ENCODE data around the gene DBT. TPM values are rescaled to one million over a fixed set of nuclear protein-coding genes. Genes with fewer than 3 reads are reported as not detected.

Gene DBT
- total RNA-seq, 1 donor from 2014 or later: 11.4 TPM

DNA sequence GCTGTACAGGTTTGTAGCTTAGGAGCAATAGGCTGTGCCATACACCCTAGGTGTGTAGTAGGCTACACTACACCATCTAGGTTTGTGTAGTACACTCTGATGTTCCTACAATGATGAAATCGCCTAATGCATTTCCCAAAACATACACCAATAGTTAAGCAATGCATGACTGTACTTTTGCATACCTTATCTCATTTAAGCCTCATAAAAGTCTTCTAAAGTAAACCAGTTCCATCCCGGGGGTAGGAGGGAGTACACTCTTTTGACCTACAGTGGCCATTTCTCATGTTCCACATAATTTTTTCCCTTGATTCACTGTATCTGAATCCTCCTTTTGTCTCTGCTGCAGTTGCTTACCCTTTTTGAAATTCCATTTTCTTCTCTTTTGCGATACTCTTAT is 104.5 kb downstream of the DBT start:
- H3K36me3 Mint-ChIP-seq (ENCODE audit: unreplicated experiment): no peaks in the 10 kb centered on the region
- TF ChIP-seq CTCF (IDR thresholded peaks at IDR 0.05; ENCODE audit: partially characterized antibody, unreplicated experiment): no peak
- no peak overlapping the region for H3K4me3 Mint-ChIP-seq (ENCODE audit: unreplicated experiment)
- H3K4me1 Mint-ChIP-seq (ENCODE audit: low read depth, unreplicated experiment): no peaks in the 10 kb centered on the region
- H3K27ac Mint-ChIP-seq (ENCODE audit: unreplicated experiment): no peak overlapping the region
- H3K9me3 Mint-ChIP-seq (ENCODE audit: unreplicated experiment): no peaks in the 10 kb centered on the region
- H3K27me3 Mint-ChIP-seq (ENCODE audit: unreplicated experiment): no peaks in the 10 kb centered on the region
- no peak for DNase-seq

- no peaks in the 10 kb centered on the region for H3K9me3 Mint-ChIP-seq (ENCODE audit: unreplicated experiment)
- DNase-seq: no peak
- no peak overlapping the region for H3K4me3 Mint-ChIP-seq (ENCODE audit: unreplicated experiment)
- no peaks in the 10 kb centered on the region for H3K36me3 Mint-ChIP-seq (ENCODE audit: unreplicated experiment)
- H3K4me1 Mint-ChIP-seq (ENCODE audit: low read depth, unreplicated experiment): no peaks in the 10 kb centered on the region
- H3K27ac Mint-ChIP-seq (ENCODE audit: unreplicated experiment): no peak overlapping the region
- H3K27me3 Mint-ChIP-seq (ENCODE audit: unreplicated experiment): no peaks in the 10 kb centered on the region
- TF ChIP-seq CTCF (IDR thresholded peaks at IDR 0.05; ENCODE audit: partially characterized antibody, unreplicated experiment): no peak
Observed at GRCh38 chr1:100142343-100142742, 107.3 kb downstream of the DBT start.

- no peak for TF ChIP-seq CTCF (IDR thresholded peaks at IDR 0.05; ENCODE audit: partially characterized antibody, unreplicated experiment)
- Mint-ChIP-seq H3K27me3 (ENCODE audit: unreplicated experiment) (no peaks in the 10 kb centered on the region), H3K4me1 (ENCODE audit: low read depth, unreplicated experiment) (no peaks in the 10 kb centered on the region), H3K9me3 (ENCODE audit: unreplicated experiment) (no peaks in the 10 kb centered on the region), H3K27ac (ENCODE audit: unreplicated experiment) (no peak overlapping the region), H3K4me3 (ENCODE audit: unreplicated experiment) (no peak overlapping the region), H3K36me3 (ENCODE audit: unreplicated experiment) (no peaks in the 10 kb centered on the region)
- no peak for DNase-seq
Observed at GRCh38 chr1:100141192-100141591, 108.4 kb downstream of the DBT start.

DNA sequence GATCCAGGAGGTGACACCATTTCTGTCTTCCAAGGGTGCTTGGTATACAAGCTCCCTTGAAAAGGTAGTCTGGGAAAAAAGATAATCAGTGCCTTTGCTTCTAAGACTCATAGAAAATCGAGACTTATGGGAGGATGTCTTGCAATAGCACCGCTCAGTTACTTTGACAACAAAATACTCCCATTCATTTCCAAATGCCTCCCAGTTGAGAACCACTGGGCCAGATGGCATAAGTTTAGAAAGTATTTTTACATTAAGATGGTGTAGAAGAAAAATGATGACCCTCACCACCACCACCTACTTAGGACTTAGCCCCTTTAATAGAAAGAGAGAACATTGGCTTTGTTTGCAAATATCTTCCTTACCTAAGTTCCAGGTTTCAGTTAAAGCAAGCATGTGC is 112.0 kb downstream of the DBT start:
- Mint-ChIP-seq H3K4me1 (ENCODE audit: low read depth, unreplicated experiment) (no peaks in the 10 kb centered on the region), H3K36me3 (ENCODE audit: unreplicated experiment) (no peaks in the 10 kb centered on the region), H3K9me3 (ENCODE audit: unreplicated experiment) (peaks cover 4% of the 10 kb centered on the region), H3K4me3 (ENCODE audit: unreplicated experiment) (no peak overlapping the region), H3K27me3 (ENCODE audit: unreplicated experiment) (peaks cover 3% of the 10 kb centered on the region), H3K27ac (ENCODE audit: unreplicated experiment) (no peak overlapping the region)
- no peak for TF ChIP-seq CTCF (IDR thresholded peaks at IDR 0.05; ENCODE audit: partially characterized antibody, unreplicated experiment)
- no peak for DNase-seq

Small RNAs within 50 kb of the gene (microRNA-seq; reads per million reads assigned to microRNA genes)
- not detected for gene MIR553 (ENCODE audit: unreplicated experiment)

Other genes with a start within 250 kb of the DBT start
- gene SASS6, start 116.9 kb downstream of the DBT start, total RNA-seq (ENCODE audit: unreplicated experiment): 4.0 TPM
- gene TRMT13, start 116.7 kb downstream of the DBT start, total RNA-seq (ENCODE audit: unreplicated experiment): 11.4 TPM
- gene LRRC39, start 71.6 kb downstream of the DBT start, total RNA-seq (ENCODE audit: unreplicated experiment): 2.1 TPM
- 49.7 TPM for gene RTCA, start 16.4 kb upstream of the DBT start, total RNA-seq (ENCODE audit: unreplicated experiment)
- gene CDC14A, start 102.7 kb upstream of the DBT start, total RNA-seq (ENCODE audit: unreplicated experiment): 9.2 TPM